SK-N-SH treated with all-trans-retinoic acid at 6 μM for 48 hours (cell line): ENCODE measurements around the gene MAP2K6.

ENCODE experiments used
- ATAC-seq: fragments of 200-7000 bp; cut with Tn5 transposase; 3 replicates; pipeline ENCODE4 v1.9.1; 2020; ENCODE audit warnings: mild to moderate bottlenecking, moderate library complexity
- BACH2 ChIP-seq: fragments of 250-450 bp; sonication (Bioruptor Pico); IDR thresholded peaks from 2 replicates; pipeline ENCODE4 v1.9.0; 2021; ENCODE audit warnings: mild to moderate bottlenecking, borderline replicate concordance
- ESRRG ChIP-seq: fragments of 250-450 bp; sonication (Bioruptor Pico); IDR thresholded peaks from 2 replicates; pipeline ENCODE4 v1.6.1; 2021; ENCODE audit warnings: mild to moderate bottlenecking
- GLIS3 ChIP-seq: fragments of 250-450 bp; sonication (Bioruptor Pico); IDR thresholded peaks from 2 replicates; pipeline ENCODE4 v1.5.0; 2020; ENCODE audit warnings: mild to moderate bottlenecking, moderate library complexity
- ISL1 ChIP-seq: fragments of 250-450 bp; sonication (Bioruptor Pico); IDR thresholded peaks from 2 replicates; pipeline ENCODE4 v2.1.2; 2022; ENCODE audit warnings: mild to moderate bottlenecking, moderate library complexity
- OSR1 ChIP-seq: fragments of 250-450 bp; sonication (Bioruptor Pico); IDR thresholded peaks from 2 replicates; pipeline ENCODE4 v1.8.0; 2022; ENCODE audit warnings: moderate library complexity, mild to moderate bottlenecking, inconsistent platforms
- PPARA ChIP-seq: fragments of 250-450 bp; sonication (Bioruptor Pico); IDR thresholded peaks from 2 replicates; pipeline ENCODE4 v1.5.0; 2020; ENCODE audit warnings: mild to moderate bottlenecking, borderline replicate concordance
- RARB ChIP-seq: fragments of 250-450 bp; sonication (Bioruptor Pico); IDR thresholded peaks from 2 replicates; pipeline ENCODE4 v1.8.0; 2021; ENCODE audit warnings: mild to moderate bottlenecking, moderate library complexity
- SNAI2 ChIP-seq: fragments of 250-450 bp; sonication (Bioruptor Pico); IDR thresholded peaks from 2 replicates; pipeline ENCODE4 v1.5.0; 2020; ENCODE audit warnings: mild to moderate bottlenecking, moderate library complexity
- TCF4 ChIP-seq: fragments of 250-450 bp; sonication (Bioruptor Pico); IDR thresholded peaks from 2 replicates; pipeline ENCODE4 v1.8.0; 2021; ENCODE audit warnings: mild to moderate bottlenecking, moderate library complexity, borderline replicate concordance
- ZC3H10 ChIP-seq: fragments of 250-450 bp; sonication (Bioruptor Pico); IDR thresholded peaks from 2 replicates; pipeline ENCODE4 v1.5.1; 2021; ENCODE audit warnings: mild to moderate bottlenecking, moderate library complexity
- ZFP3 ChIP-seq: fragments of 250-450 bp; sonication (Bioruptor Pico); IDR thresholded peaks from 2 replicates; pipeline ENCODE4 v1.5.0; 2020; ENCODE audit warnings: mild to moderate bottlenecking, moderate library complexity
- ZFP30 ChIP-seq: fragments of 450-650 bp; formaldehyde crosslinking; IDR thresholded peaks from 2 replicates; pipeline ENCODE4 v1.5.0; 2022; ENCODE audit warnings: mild to moderate bottlenecking, moderate library complexity
- ZNF565 ChIP-seq: fragments of 450-650 bp; formaldehyde crosslinking; conservative IDR thresholded peaks from 2 replicates; pipeline ENCODE4 v1.5.0; 2020; ENCODE audit warnings: low read depth, mild to moderate bottlenecking, moderate library complexity
- ZNF70 ChIP-seq: fragments of 450-650 bp; formaldehyde crosslinking; IDR thresholded peaks from 2 replicates; pipeline ENCODE4 v1.5.0; 2020; ENCODE audit warnings: mild to moderate bottlenecking, moderate library complexity
- TF ChIP-seq, protein P1 (sequence below): fragments of 250-450 bp; sonication (Bioruptor Pico); IDR thresholded peaks from 2 replicates; pipeline ENCODE4 v1.8.0; 2021; ENCODE audit warnings: low read depth, mild to moderate bottlenecking, moderate library complexity, borderline replicate concordance
- TF ChIP-seq, protein P2 (sequence below): fragments of 250-450 bp; sonication (Bioruptor Pico); IDR thresholded peaks from 2 replicates; pipeline ENCODE4 v1.5.1; 2020; ENCODE audit warnings: low read depth, mild to moderate bottlenecking, moderate library complexity
- TF ChIP-seq, protein P3 (sequence below): fragments of 250-450 bp; sonication (Bioruptor Pico); IDR thresholded peaks from 2 replicates; pipeline ENCODE4 v1.8.0; 2020; ENCODE audit warnings: mild to moderate bottlenecking, moderate library complexity, borderline replicate concordance
- TF ChIP-seq, protein P4 (sequence below): fragments of 250-450 bp; sonication (Bioruptor Pico); IDR thresholded peaks from 2 replicates; pipeline ENCODE4 v1.5.1; 2021; ENCODE audit warnings: mild to moderate bottlenecking, moderate library complexity
- TF ChIP-seq, protein P5 (sequence below): fragments of 250-450 bp; sonication (Bioruptor Pico); IDR thresholded peaks from 2 replicates; pipeline ENCODE4 v1.5.0; 2020; ENCODE audit warnings: mild to moderate bottlenecking, moderate library complexity

MAP2K6 gene

DNA sequence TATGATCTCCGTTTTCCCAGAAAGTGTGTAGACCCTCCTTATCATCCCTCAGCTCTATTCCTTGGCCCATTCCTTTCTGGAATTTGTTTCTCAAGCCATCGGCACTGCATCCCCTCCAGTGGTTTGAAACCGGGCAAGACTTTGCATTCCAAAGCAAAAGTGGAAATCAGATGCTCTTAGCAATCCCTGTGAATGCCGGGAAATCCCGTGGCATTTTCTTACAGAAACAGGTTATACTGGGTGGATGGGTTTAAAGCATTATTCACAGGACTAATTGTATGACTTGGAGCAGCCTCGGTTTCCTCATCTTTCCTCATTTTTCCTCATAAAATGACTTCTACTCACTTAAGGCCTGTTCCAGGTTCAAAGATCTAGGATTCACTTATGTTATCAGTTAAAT is 52.0 kb downstream of the MAP2K6 start:
- no peak for ATAC-seq
- TF ChIP-seq ZNF70 (CRISPR knock-in tag) (no peak), OSR1 (CRISPR knock-in tag) (no peak), PPARA (CRISPR knock-in tag) (no peak), BACH2 (CRISPR knock-in tag) (no peak), TCF4 (CRISPR knock-in tag) (no peak), ZFP3 (CRISPR knock-in tag) (no peak), ZC3H10 (CRISPR knock-in tag) (no peak), GLIS3 (no peak)
- TF ChIP-seq, protein P1, sequence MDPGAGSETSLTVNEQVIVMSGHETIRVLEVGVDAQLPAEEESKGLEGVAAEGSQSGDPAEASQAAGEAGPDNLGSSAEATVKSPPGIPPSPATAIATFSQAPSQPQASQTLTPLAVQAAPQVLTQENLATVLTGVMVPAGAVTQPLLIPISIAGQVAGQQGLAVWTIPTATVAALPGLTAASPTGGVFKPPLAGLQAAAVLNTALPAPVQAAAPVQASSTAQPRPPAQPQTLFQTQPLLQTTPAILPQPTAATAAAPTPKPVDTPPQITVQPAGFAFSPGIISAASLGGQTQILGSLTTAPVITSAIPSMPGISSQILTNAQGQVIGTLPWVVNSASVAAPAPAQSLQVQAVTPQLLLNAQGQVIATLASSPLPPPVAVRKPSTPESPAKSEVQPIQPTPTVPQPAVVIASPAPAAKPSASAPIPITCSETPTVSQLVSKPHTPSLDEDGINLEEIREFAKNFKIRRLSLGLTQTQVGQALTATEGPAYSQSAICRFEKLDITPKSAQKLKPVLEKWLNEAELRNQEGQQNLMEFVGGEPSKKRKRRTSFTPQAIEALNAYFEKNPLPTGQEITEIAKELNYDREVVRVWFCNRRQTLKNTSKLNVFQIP: no peak
- TF ChIP-seq, protein P2, sequence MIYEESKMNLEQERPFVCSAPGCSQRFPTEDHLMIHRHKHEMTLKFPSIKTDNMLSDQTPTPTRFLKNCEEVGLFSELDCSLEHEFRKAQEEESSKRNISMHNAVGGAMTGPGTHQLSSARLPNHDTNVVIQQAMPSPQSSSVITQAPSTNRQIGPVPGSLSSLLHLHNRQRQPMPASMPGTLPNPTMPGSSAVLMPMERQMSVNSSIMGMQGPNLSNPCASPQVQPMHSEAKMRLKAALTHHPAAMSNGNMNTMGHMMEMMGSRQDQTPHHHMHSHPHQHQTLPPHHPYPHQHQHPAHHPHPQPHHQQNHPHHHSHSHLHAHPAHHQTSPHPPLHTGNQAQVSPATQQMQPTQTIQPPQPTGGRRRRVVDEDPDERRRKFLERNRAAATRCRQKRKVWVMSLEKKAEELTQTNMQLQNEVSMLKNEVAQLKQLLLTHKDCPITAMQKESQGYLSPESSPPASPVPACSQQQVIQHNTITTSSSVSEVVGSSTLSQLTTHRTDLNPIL (CRISPR knock-in tag): no peak

DNA sequence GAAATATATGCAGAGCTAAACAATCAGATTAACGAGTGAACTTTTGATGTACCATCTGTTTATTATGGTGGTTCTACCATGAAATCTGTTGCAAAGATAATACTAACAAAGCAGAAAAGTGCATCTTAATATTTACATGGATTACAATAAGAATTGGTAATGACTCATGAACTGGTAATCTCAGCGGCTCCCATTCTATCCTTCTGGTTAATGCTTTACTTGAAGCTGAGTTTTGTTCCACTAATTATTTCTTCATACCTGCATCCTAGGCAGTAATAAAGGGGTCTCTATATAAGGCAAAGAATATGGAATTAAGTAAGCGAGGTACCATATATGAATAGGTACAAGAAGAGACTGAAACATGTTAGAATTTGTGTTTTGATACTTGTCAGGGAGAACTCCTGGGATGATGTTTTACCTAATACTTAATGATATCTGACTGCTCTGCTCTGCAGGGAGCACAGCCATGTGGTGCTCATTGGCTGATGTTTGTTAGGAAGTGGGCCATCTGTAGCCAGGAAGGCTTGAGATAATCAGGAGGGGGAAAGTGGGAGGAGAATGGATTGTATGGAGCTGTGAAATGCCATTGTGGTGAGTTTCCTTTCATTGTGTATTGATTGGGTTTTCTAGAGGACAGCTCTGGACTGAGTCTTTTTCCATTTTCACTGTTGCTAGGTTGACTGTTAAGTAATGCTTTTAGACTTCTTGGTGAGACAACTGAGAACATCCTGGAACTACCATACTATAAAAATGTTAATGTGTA is 52.6 kb downstream of the MAP2K6 start:
- TF ChIP-seq, protein P3, sequence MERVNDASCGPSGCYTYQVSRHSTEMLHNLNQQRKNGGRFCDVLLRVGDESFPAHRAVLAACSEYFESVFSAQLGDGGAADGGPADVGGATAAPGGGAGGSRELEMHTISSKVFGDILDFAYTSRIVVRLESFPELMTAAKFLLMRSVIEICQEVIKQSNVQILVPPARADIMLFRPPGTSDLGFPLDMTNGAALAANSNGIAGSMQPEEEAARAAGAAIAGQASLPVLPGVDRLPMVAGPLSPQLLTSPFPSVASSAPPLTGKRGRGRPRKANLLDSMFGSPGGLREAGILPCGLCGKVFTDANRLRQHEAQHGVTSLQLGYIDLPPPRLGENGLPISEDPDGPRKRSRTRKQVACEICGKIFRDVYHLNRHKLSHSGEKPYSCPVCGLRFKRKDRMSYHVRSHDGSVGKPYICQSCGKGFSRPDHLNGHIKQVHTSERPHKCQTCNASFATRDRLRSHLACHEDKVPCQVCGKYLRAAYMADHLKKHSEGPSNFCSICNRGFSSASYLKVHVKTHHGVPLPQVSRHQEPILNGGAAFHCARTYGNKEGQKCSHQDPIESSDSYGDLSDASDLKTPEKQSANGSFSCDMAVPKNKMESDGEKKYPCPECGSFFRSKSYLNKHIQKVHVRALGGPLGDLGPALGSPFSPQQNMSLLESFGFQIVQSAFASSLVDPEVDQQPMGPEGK (CRISPR knock-in tag): no peak
- TF ChIP-seq, all 23 proteins: peak for 0

DNA sequence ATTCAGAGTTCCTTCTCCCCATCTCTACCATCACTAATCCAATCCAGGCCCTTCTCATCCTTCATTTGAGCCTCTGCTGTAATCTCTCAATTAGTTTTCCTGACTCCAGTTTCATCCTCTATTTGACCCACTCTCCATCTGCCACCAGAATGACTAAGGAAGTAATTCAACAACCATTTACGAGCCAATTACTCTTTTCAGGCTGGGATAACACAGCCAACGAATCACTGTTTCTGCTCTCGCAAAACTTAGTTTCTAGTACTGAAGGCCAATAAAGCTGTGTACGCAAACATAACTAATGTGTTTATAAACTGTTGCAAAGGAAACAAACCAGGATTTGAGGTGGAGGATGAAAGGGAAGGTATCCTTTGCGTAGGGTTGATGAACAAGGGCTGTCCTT is 53.7 kb downstream of the MAP2K6 start:
- no peak for ATAC-seq
- TF ChIP-seq, protein P1: no peak
- TF ChIP-seq, protein P3 (CRISPR knock-in tag): no peak
- TF ChIP-seq, protein P2 (CRISPR knock-in tag): no peak
- no peak for TF ChIP-seq ESRRG (CRISPR knock-in tag)
- TF ChIP-seq ZFP30 (CRISPR knock-in tag): no peak

More for the DNA sequence above, 52.6 kb downstream of the MAP2K6 start:
- peak; percentile 93 for ATAC-seq

DNA sequence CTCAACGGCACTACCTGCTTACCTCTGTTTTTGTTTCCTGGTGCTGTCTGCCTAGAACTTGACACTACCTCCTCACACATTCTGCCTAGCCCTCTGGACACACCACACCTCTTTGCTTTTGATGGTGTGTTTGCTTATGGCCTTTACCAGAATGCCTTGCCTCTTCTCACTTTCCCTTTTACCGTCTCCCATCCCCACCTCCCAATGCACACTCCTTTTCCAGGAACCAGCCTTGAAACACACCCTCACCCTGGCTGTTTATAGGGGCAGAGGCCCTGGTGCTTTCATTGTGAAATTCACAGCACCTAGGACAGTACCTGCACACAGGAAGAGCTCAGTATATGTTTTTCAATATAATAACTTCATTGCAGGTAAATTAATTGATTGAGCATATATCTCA is 56.2 kb downstream of the MAP2K6 start:
- no peak for ATAC-seq
- TF ChIP-seq ZNF70 (CRISPR knock-in tag) (no peak), GLIS3 (no peak), ISL1 (CRISPR knock-in tag) (no peak), TCF4 (CRISPR knock-in tag) (no peak), ZFP30 (CRISPR knock-in tag) (no peak), RARB (no peak), SNAI2 (CRISPR knock-in tag) (no peak), ZNF565 (CRISPR knock-in tag) (no peak), ESRRG (CRISPR knock-in tag) (no peak)
- TF ChIP-seq, protein P4, sequence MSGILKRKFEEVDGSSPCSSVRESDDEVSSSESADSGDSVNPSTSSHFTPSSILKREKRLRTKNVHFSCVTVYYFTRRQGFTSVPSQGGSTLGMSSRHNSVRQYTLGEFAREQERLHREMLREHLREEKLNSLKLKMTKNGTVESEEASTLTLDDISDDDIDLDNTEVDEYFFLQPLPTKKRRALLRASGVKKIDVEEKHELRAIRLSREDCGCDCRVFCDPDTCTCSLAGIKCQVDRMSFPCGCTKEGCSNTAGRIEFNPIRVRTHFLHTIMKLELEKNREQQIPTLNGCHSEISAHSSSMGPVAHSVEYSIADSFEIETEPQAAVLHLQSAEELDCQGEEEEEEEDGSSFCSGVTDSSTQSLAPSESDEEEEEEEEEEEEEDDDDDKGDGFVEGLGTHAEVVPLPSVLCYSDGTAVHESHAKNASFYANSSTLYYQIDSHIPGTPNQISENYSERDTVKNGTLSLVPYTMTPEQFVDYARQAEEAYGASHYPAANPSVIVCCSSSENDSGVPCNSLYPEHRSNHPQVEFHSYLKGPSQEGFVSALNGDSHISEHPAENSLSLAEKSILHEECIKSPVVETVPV: no peak
- TF ChIP-seq, protein P5, sequence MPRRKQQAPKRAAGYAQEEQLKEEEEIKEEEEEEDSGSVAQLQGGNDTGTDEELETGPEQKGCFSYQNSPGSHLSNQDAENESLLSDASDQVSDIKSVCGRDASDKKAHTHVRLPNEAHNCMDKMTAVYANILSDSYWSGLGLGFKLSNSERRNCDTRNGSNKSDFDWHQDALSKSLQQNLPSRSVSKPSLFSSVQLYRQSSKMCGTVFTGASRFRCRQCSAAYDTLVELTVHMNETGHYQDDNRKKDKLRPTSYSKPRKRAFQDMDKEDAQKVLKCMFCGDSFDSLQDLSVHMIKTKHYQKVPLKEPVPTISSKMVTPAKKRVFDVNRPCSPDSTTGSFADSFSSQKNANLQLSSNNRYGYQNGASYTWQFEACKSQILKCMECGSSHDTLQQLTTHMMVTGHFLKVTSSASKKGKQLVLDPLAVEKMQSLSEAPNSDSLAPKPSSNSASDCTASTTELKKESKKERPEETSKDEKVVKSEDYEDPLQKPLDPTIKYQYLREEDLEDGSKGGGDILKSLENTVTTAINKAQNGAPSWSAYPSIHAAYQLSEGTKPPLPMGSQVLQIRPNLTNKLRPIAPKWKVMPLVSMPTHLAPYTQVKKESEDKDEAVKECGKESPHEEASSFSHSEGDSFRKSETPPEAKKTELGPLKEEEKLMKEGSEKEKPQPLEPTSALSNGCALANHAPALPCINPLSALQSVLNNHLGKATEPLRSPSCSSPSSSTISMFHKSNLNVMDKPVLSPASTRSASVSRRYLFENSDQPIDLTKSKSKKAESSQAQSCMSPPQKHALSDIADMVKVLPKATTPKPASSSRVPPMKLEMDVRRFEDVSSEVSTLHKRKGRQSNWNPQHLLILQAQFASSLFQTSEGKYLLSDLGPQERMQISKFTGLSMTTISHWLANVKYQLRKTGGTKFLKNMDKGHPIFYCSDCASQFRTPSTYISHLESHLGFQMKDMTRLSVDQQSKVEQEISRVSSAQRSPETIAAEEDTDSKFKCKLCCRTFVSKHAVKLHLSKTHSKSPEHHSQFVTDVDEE (CRISPR knock-in tag): no peak
- TF ChIP-seq, protein P2 (CRISPR knock-in tag): no peak
